ENCODE measurements around the gene NMNAT3.

- no peak for TF ChIP-seq CTCF (IDR thresholded peaks at IDR 0.05)
- TF ChIP-seq POLR2A (IDR thresholded peaks at IDR 0.05) = no peak
- no peak for TF ChIP-seq POLR2AphosphoS5 (IDR thresholded peaks at IDR 0.05)
Measured at GRCh38 chr3:139636511-139636910, 41.3 kb downstream of the NMNAT3 start.

All from breast epithelium (tissue), 3 donors.